HCT116 (cell line): Measurements from ENCODE around the gene C15orf61. TPM values are rescaled to one million over a fixed set of nuclear protein-coding genes. Genes with fewer than 3 reads are reported as not detected.

Experiments used
- ATAC-seq: fragments of 200-7000 bp; cut with Tn5 transposase; 2 replicates; pipeline ENCODE4 v1.9.1; 2020; ENCODE audit warnings: mild to moderate bottlenecking, moderate library complexity
- BruUV-seq: library from RNA; stranded (reverse); fragments of 400-500 nt; replicated peaks from 2 replicates; lab custom pipeline; 2021; lab: Mats Ljungman, UMichigan
- CTCF ChIA-PET: fragments of 300-600 bp; sonication (Branson Sonifier 250); formaldehyde crosslinking; loops from one replicate; lab custom pipeline; 2021; ENCODE audit warnings: antibody characterized with exemption; lab: Charles Lee
- POLR2A ChIA-PET: fragments of 300-600, 350-600 bp; sonication (Branson Sonifier 250); formaldehyde crosslinking; loops from one replicate; lab custom pipeline; 2021; ENCODE audit warnings: antibody characterized with exemption; lab: Charles Lee
- RAD21 ChIA-PET, 2 experiments: fragments of 300-600 bp; sonication (Branson Sonifier 250); formaldehyde crosslinking; loops; one replicate each; lab custom pipeline; 2023; ENCODE audit warnings: low total read pairs in 2 of 2; ENCODE audit not compliant: uncharacterized antibody in 2 of 2, unreplicated experiment in 2 of 2, low non-redundant PET in 1 of 2; lab: Charles Lee
- DNase-seq: peaks from one replicate; pipeline ENCODE4 v3.0.0-alpha.2; 2010; ENCODE audit warnings: low read depth, low spot score
- H2AFZ ChIP-seq: fragments of 200-600 bp; shearing (Covaris generic), sonication (generic); 2 replicates; pipeline ENCODE4 v1.6.1; 2017; ENCODE audit warnings: low read depth, mixed run types, mixed read lengths, antibody characterized with exemption, low read length; ENCODE audit not compliant: poor library complexity, severe bottlenecking
- H3K27ac ChIP-seq: 2 replicates; pipeline ENCODE4 v1.5.1; 2012; ENCODE audit warnings: low read depth, low read length
- H3K27me3 ChIP-seq: fragments of 200-600 bp; sonication (generic); 2 replicates; pipeline ENCODE4 v1.6.1; 2016; ENCODE audit warnings: mixed run types, low read length, mixed read lengths; ENCODE audit not compliant: insufficient read depth
- H3K36me3 ChIP-seq, 2 experiments: fragments of 200-500 bp in 1 of 2; fragments of 200-600 bp in 1 of 2; sonication (Bioruptor generic) in 1 of 2; sonication (generic) in 1 of 2; 2 replicates each; pipeline versions ENCODE4 v1.5.1 to v1.6.1; 2014 to 2016; ENCODE audit warnings: low read length in 2 of 2, inconsistent platforms in 1 of 2, mixed read lengths in 1 of 2, mixed run types in 1 of 2; ENCODE audit not compliant: insufficient read depth in 2 of 2, control insufficient read depth in 1 of 2
- H3K4me1 ChIP-seq, 2 experiments: fragments of 200-600 bp in 1 of 2; sonication (generic) in 1 of 2; 2 replicates each; pipeline versions ENCODE4 v1.5.1 to v1.6.1; 2012 to 2017; ENCODE audit warnings: low read length in 2 of 2, inconsistent platforms in 1 of 2, mild to moderate bottlenecking in 1 of 2, mixed read lengths in 1 of 2, mixed run types in 1 of 2, moderate library complexity in 1 of 2; ENCODE audit not compliant: insufficient read depth in 2 of 2, control insufficient read depth in 1 of 2
- H3K4me2 ChIP-seq: fragments of 200-600 bp; sonication (generic); 2 replicates; pipeline ENCODE4 v1.6.1; 2017; ENCODE audit warnings: mixed run types, low read length, mixed read lengths
- H3K4me3 ChIP-seq, 2 experiments: fragments of 200-600 bp in 1 of 2; sonication (generic) in 1 of 2; replicated peaks in 1 of 2; 2 replicates each; pipeline ENCODE4 v1.5.1; 2011 to 2016; ENCODE audit warnings: low read length in 2 of 2, control low read depth in 1 of 2, low read depth in 1 of 2, mild to moderate bottlenecking in 1 of 2, mixed read lengths in 1 of 2, mixed run types in 1 of 2
- H3K79me2 ChIP-seq: fragments of 200-600 bp; sonication (generic); 2 replicates; pipeline ENCODE4 v1.6.1; 2017; ENCODE audit warnings: mild to moderate bottlenecking, mixed run types, low read length, moderate library complexity, mixed read lengths; ENCODE audit not compliant: insufficient read depth
- H3K9ac ChIP-seq: fragments of 200-600 bp; sonication (generic); 2 replicates; pipeline ENCODE4 v1.6.1; 2016; ENCODE audit warnings: low read length, mixed read lengths
- H3K9me2 ChIP-seq: fragments of 200-600 bp; sonication (generic), shearing (Covaris generic); 2 replicates; pipeline ENCODE4 v1.6.1; 2017; ENCODE audit warnings: mixed run types, mild to moderate bottlenecking, moderate library complexity; ENCODE audit not compliant: insufficient read depth
- H3K9me3 ChIP-seq, 2 experiments: fragments of 200-500 bp in 1 of 2; fragments of 200-600 bp in 1 of 2; sonication (Bioruptor generic) in 1 of 2; sonication (generic) in 1 of 2; 2 replicates each; pipeline ENCODE4 v1.6.1; 2014 to 2017; ENCODE audit warnings: low read length in 2 of 2, mixed read lengths in 2 of 2, inconsistent platforms in 1 of 2, low read depth in 1 of 2, mild to moderate bottlenecking in 1 of 2, mixed run types in 1 of 2, moderate library complexity in 1 of 2; ENCODE audit not compliant: control insufficient read depth in 1 of 2, insufficient read depth in 1 of 2
- H4K20me1 ChIP-seq: fragments of 200-600 bp; sonication (generic), shearing (Covaris generic); 2 replicates; pipeline ENCODE4 v1.6.1; 2017; ENCODE audit warnings: mixed run types, mild to moderate bottlenecking, moderate library complexity; ENCODE audit not compliant: insufficient read depth
- CBX3 ChIP-seq: IDR thresholded peaks from 2 replicates; pipeline ENCODE4 v1.6.1; 2012; ENCODE audit warnings: low read depth
- EGR1 ChIP-seq: IDR thresholded peaks from 2 replicates; pipeline ENCODE4 v1.6.1; 2012; ENCODE audit warnings: low read depth
- EZH2 ChIP-seq: fragments of 200-600 bp; sonication (generic); IDR thresholded peaks from 2 replicates; pipeline ENCODE4 v1.6.1; 2017; ENCODE audit warnings: antibody characterized with exemption, mixed run types
- EZH2phosphoT487 ChIP-seq: fragments of 200-600 bp; IDR thresholded peaks from 2 replicates; pipeline ENCODE4 v1.6.1; 2018; ENCODE audit warnings: antibody characterized with exemption, borderline replicate concordance
- FOSL1 ChIP-seq: IDR thresholded peaks from 2 replicates; pipeline ENCODE4 v1.6.1; 2012; ENCODE audit warnings: low read depth
- JUND ChIP-seq: IDR thresholded peaks from 2 replicates; pipeline ENCODE4 v1.6.1; 2012
- RAD21 ChIP-seq: IDR thresholded peaks from 2 replicates; pipeline ENCODE4 v1.6.1; 2012; ENCODE audit warnings: low read depth, mild to moderate bottlenecking
- SRF ChIP-seq: IDR thresholded peaks from 2 replicates; pipeline ENCODE4 v1.6.1; 2012; ENCODE audit warnings: low read depth
- YY1 ChIP-seq: IDR thresholded peaks from 2 replicates; pipeline ENCODE4 v1.6.1; 2011; ENCODE audit warnings: low read length, low read depth, moderate library complexity, mild to moderate bottlenecking; ENCODE audit not compliant: insufficient replicate concordance; ENCODE audit errors: extremely low read depth
- ZFX ChIP-seq: fragments of 450-650 bp; IDR thresholded peaks from 2 replicates; pipeline ENCODE4 v1.6.1; 2017
- ZNF274 ChIP-seq: fragments of 200-500 bp; sonication (Bioruptor generic); IDR thresholded peaks from 2 replicates; pipeline ENCODE4 v1.6.1; 2014; ENCODE audit warnings: mild to moderate bottlenecking, low read depth, low read length, inconsistent platforms
- intact Hi-C: fragments of 100-400 bp; cut with micrococcal nuclease; formaldehyde crosslinking; loops from 2 replicates; pipeline ENCODE4 v1.10.0; 2022
- total RNA-seq: library from RNA; stranded (reverse); gene quantifications from one replicate; pipeline ENCODE4 v1.2.1, GENCODE V29; 2021; ENCODE audit not compliant: unreplicated experiment
- TF ChIP-seq, protein P1 (sequence below): IDR thresholded peaks from 2 replicates; pipeline ENCODE4 v1.6.1; 2012
- TF ChIP-seq, protein P2 (sequence below): IDR thresholded peaks from 2 replicates; pipeline ENCODE4 v1.6.1; 2012; ENCODE audit warnings: low read depth
- TF ChIP-seq, protein P3 (sequence below), 3 experiments: fragments of 200-600 bp in 1 of 3; sonication (generic) in 1 of 3; IDR thresholded peaks in 2 of 3; conservative IDR thresholded peaks in 1 of 3; 2 replicates each; pipeline ENCODE4 v1.5.1; 2012 to 2017; ENCODE audit warnings: low read depth in 2 of 3, low read length in 2 of 3, antibody characterized with exemption in 1 of 3, borderline replicate concordance in 1 of 3, control low read depth in 1 of 3, mild to moderate bottlenecking in 1 of 3, mixed read lengths in 1 of 3, mixed run types in 1 of 3, moderate library complexity in 1 of 3; ENCODE audit not compliant: insufficient read depth in 1 of 3
- TF ChIP-seq, protein P4 (sequence below): IDR thresholded peaks from 2 replicates; pipeline ENCODE4 v1.6.1; 2012

Gene C15orf61
- total RNA-seq, 1 experiment from 2014 or later, result 9.9 TPM

DNA sequence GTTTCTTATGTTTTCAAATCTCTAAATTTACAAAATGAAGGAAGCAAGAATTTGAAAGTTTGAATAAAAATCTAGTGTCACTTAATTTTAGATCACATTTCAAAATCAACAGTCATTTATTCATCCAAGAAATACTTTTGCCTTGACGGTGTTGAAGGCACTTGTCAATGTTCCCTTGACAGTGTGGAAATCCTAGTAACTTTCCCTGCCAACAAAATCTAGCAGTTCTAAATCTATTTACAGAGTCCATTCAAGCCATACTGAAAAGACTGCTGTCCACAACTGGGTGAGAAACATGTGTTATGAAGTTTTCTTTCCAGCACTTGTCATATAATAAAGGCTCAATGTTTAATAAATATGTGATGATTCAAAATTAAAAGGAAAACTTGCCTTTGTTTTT, 12.9 kb downstream of the C15orf61 start:
- ChIA-PET CTCF (no interaction called here), RAD21 (no interaction called here), POLR2A (no interaction called here)
- H3K79me2 ChIP-seq, result no peaks in the 10 kb centered on the region
- H3K4me1 ChIP-seq, result no peaks in the 10 kb centered on the region
- intact Hi-C loops, result no loop called here
- BruUV-seq, result no TSS peak
- H3K36me3 ChIP-seq, result no peaks in the 10 kb centered on the region
- no peak overlapping the region for H2AFZ ChIP-seq
- no peaks in the 10 kb centered on the region for H4K20me1 ChIP-seq
- H3K27ac ChIP-seq, result no peak overlapping the region
- H3K4me2 ChIP-seq, result no peak overlapping the region
- ATAC-seq (no peak), DNase-seq (no peak)
- H3K9ac ChIP-seq, result no peak overlapping the region
- H3K9me3 ChIP-seq, result no peaks in the 10 kb centered on the region
- no peaks in the 10 kb centered on the region for H3K27me3 ChIP-seq
- H3K9me2 ChIP-seq, result no peaks in the 10 kb centered on the region
- no peak for TF ChIP-seq JUND
- no peak for TF ChIP-seq CBX3
- TF ChIP-seq ZNF274, result no peak
- TF ChIP-seq, protein P1, sequence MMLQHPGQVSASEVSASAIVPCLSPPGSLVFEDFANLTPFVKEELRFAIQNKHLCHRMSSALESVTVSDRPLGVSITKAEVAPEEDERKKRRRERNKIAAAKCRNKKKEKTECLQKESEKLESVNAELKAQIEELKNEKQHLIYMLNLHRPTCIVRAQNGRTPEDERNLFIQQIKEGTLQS, result no peak
- no peak for TF ChIP-seq FOSL1
- H3K4me3 ChIP-seq, result no peak overlapping the region

DNA sequence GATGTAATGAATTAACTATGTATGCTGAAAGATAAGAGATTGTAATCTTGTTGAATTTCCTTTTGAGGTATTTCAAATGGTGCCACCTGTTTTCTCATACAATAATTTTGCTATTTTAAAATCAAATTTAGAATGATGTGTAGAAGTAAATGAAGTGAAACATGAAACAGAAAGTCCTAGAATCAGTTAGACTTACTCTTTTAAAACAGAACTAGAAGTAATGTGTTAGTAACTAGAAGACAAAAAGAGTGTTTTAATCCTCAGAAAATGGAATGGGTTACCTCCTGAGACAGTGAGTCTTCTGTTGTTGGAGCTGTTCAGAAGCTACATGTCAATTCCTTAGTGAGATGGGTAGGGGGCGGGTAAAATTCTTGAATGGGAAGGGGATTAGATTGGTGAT, 13.4 kb downstream of the C15orf61 start:
- intact Hi-C loops, result no loop called here
- Histone ChIP-seq H3K79me2 (no peaks in the 10 kb centered on the region), H3K9me2 (no peaks in the 10 kb centered on the region), H2AFZ (no peak overlapping the region), H3K9me3 (no peaks in the 10 kb centered on the region), H3K27me3 (no peaks in the 10 kb centered on the region), H3K4me3 (no peak overlapping the region), H3K36me3 (no peaks in the 10 kb centered on the region), H3K4me1 (no peaks in the 10 kb centered on the region), H3K27ac (no peak overlapping the region), H3K9ac (no peak overlapping the region), H3K4me2 (no peak overlapping the region), H4K20me1 (no peaks in the 10 kb centered on the region)
- DNase-seq (no peak), ATAC-seq (no peak)
- POLR2A ChIA-PET, result no interaction called here
- no TSS peak for BruUV-seq
- CTCF ChIA-PET, result no interaction called here
- RAD21 ChIA-PET, result no interaction called here
- TF ChIP-seq RAD21 (no peak), SRF (no peak), EZH2phosphoT487 (no peak), EGR1 (no peak), CBX3 (no peak), JUND (no peak), EZH2 (no peak), YY1 (no peak), ZFX (no peak), FOSL1 (no peak)
- TF ChIP-seq, protein P2, sequence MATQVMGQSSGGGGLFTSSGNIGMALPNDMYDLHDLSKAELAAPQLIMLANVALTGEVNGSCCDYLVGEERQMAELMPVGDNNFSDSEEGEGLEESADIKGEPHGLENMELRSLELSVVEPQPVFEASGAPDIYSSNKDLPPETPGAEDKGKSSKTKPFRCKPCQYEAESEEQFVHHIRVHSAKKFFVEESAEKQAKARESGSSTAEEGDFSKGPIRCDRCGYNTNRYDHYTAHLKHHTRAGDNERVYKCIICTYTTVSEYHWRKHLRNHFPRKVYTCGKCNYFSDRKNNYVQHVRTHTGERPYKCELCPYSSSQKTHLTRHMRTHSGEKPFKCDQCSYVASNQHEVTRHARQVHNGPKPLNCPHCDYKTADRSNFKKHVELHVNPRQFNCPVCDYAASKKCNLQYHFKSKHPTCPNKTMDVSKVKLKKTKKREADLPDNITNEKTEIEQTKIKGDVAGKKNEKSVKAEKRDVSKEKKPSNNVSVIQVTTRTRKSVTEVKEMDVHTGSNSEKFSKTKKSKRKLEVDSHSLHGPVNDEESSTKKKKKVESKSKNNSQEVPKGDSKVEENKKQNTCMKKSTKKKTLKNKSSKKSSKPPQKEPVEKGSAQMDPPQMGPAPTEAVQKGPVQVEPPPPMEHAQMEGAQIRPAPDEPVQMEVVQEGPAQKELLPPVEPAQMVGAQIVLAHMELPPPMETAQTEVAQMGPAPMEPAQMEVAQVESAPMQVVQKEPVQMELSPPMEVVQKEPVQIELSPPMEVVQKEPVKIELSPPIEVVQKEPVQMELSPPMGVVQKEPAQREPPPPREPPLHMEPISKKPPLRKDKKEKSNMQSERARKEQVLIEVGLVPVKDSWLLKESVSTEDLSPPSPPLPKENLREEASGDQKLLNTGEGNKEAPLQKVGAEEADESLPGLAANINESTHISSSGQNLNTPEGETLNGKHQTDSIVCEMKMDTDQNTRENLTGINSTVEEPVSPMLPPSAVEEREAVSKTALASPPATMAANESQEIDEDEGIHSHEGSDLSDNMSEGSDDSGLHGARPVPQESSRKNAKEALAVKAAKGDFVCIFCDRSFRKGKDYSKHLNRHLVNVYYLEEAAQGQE, result no peak
- TF ChIP-seq, protein P3, sequence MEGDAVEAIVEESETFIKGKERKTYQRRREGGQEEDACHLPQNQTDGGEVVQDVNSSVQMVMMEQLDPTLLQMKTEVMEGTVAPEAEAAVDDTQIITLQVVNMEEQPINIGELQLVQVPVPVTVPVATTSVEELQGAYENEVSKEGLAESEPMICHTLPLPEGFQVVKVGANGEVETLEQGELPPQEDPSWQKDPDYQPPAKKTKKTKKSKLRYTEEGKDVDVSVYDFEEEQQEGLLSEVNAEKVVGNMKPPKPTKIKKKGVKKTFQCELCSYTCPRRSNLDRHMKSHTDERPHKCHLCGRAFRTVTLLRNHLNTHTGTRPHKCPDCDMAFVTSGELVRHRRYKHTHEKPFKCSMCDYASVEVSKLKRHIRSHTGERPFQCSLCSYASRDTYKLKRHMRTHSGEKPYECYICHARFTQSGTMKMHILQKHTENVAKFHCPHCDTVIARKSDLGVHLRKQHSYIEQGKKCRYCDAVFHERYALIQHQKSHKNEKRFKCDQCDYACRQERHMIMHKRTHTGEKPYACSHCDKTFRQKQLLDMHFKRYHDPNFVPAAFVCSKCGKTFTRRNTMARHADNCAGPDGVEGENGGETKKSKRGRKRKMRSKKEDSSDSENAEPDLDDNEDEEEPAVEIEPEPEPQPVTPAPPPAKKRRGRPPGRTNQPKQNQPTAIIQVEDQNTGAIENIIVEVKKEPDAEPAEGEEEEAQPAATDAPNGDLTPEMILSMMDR (IDR thresholded peaks at IDR 0.05 in 2 of 3, conservative IDR thresholded peaks at IDR 0.05 in 1 of 3; ENCODE audit: borderline replicate concordance in 1 of 3, insufficient read depth in 1 of 3, low read depth in 2 of 3, low read length in 2 of 3), result no peak
- TF ChIP-seq, protein P4, sequence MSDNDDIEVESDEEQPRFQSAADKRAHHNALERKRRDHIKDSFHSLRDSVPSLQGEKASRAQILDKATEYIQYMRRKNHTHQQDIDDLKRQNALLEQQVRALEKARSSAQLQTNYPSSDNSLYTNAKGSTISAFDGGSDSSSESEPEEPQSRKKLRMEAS, result no peak
